ENCODE measurements around the gene TPM2.
A peak's percentile ranks its signal among the peaks of the same experiment; 100 is the strongest.

The TPM2 gene

GRCh38 chr9:35696520-35697215 lies 6.9 kb upstream of the TPM2 start:
- no peak for DNase-seq (ENCODE audit: low read depth in 2 of 2)

GRCh38 chr9:35695943-35696401 lies 6.2 kb upstream of the TPM2 start:
- no peak for DNase-seq (ENCODE audit: low read depth in 2 of 2)

GRCh38 chr9:35691757-35692301 lies 2.1 kb upstream of the TPM2 start:
- DNase-seq (ENCODE audit: low read depth in 2 of 2), result no peak

- DNase-seq (ENCODE audit: low read depth in 2 of 2), result no peak
These were observed 1.6 kb upstream of the TPM2 start for GRCh38 chr9:35691334-35691650.

- DNase-seq (ENCODE audit: low read depth in 2 of 2), result peak; percentile 77 to 82
These were observed 1.0 kb upstream of the TPM2 start for GRCh38 chr9:35690614-35691333.

GRCh38 chr9:35690294-35690613 lies 529 bp upstream of the TPM2 start:
- peak; percentile 36 for DNase-seq (ENCODE audit: low read depth in 2 of 2)

- DNase-seq (ENCODE audit: low read depth in 2 of 2), result peak; percentile 67 to 68
These were observed 875 bp downstream of the TPM2 start for GRCh38 chr9:35688558-35689541.

- DNase-seq (ENCODE audit: low read depth in 2 of 2), result no peak
These were observed 1.7 kb downstream of the TPM2 start for GRCh38 chr9:35687972-35688557.

- no peak for DNase-seq (ENCODE audit: low read depth in 2 of 2)
These were observed 2.4 kb downstream of the TPM2 start for GRCh38 chr9:35687306-35687705.

- no peak for DNase-seq (ENCODE audit: low read depth in 2 of 2)
These were observed 3.2 kb downstream of the TPM2 start for GRCh38 chr9:35686222-35687203.

- DNase-seq (ENCODE audit: low read depth in 2 of 2), result no peak
These were observed 4.2 kb downstream of the TPM2 start for GRCh38 chr9:35685506-35685905.

GRCh38 chr9:35684921-35685320 lies 4.8 kb downstream of the TPM2 start:
- no peak for DNase-seq (ENCODE audit: low read depth in 2 of 2)

- no peak for DNase-seq (ENCODE audit: low read depth in 2 of 2)
These were observed 6.4 kb downstream of the TPM2 start for GRCh38 chr9:35683323-35683722.

- no peak for DNase-seq (ENCODE audit: low read depth in 2 of 2)
These were observed 7.0 kb downstream of the TPM2 start for GRCh38 chr9:35682520-35683315.

- DNase-seq (ENCODE audit: low read depth in 2 of 2), result no peak
These were observed 7.7 kb downstream of the TPM2 start for GRCh38 chr9:35682051-35682450.

GRCh38 chr9:35681341-35682002 lies 8.3 kb downstream of the TPM2 start:
- no peak for DNase-seq (ENCODE audit: low read depth in 2 of 2)

GRCh38 chr9:35680331-35681105 lies 9.2 kb downstream of the TPM2 start:
- no peak for DNase-seq (ENCODE audit: low read depth in 2 of 2)

GRCh38 chr9:35679766-35680330 lies 9.9 kb downstream of the TPM2 start:
- DNase-seq (ENCODE audit: low read depth in 2 of 2), result no peak
